NK-92 (cell line): ENCODE results near the gene DCLK2.

ENCODE experiments used
- DNase-seq: peaks from one replicate; lab custom pipeline; 2025; ENCODE audit not compliant: unreplicated experiment; lab: John Stamatoyannopoulos, UW

Gene DCLK2

DNA sequence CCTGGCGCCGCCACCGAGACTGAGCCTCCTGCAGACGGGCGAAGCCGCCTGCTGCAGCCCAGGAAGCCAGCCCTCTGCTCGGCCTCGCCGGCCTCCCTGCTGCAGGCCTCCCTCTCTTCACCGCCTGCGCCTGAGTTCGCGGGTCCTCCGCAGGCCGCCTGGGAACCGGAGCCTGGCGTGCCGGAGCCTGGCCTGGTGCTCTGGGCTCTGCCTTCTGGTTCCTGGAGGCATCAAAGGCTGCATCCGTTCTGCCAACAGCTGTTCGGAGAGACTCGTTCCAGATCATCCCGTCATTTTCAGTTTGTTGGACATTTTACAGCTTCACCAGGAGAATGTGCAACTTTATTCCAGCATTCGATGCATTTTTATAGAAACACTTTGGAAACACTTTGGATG, 178.0 kb downstream of the DCLK2 start:
- no peak for DNase-seq

GRCh38 chr4:150256841-150257730, 178.8 kb downstream of the DCLK2 start:
- no peak for DNase-seq

- no peak for DNase-seq
Observed at GRCh38 chr4:150258569-150258968, 180.3 kb downstream of the DCLK2 start.

DNA sequence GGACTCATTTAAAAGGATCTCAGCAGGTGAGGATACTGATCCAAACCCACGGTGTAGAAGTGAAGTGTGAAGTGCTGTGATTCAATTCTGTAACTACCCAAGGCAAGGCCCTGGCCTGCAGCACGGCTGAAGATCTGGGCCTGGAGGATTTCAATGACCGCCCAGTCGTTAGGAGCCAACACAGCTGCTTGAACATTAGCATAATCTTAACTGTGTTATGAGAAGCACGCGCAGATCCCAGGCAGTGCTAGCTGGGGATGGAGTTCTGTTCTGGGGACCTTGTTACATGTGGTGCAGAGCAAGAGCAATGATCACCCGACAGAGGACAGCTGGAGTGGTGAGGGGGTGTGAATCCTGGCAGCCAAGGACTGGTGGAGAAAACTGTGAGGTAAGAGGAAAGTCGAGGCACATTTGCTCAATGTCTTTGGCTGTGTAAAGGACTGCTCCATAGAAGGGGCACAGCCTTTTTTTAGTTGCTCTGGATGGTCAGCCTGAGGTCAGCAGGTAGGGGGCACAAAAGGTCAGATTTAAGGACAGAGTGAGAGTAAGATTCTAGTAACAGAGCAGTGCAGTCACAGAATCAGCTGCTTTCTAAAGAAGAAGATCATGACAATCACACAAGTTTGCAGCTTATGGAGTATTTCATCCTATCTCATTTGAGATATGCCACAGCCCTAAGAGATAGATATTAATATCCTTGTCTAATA, 181.8 kb downstream of the DCLK2 start:
- no peak for DNase-seq

DNA sequence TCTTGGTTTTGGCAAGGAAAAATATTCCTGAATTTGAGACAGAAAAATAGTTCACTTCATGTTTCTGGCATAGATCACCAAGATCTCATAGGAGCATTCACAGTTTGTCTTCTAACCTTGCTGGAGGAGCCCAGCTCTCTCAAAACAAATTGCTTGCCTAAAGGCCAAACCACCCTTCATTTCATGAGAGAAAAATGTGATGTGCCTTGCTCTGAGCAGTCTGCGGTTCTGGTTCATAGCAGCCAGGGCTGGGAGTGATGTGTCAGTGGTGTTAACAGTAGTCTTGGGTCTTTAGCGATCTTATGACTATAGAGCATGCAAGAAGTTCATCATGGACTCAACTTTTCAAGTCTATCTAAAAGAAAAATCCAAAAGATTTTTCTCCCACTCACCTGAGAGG, 183.3 kb downstream of the DCLK2 start:
- DNase-seq, result no peak

GRCh38 chr4:150262611-150263010, 184.4 kb downstream of the DCLK2 start:
- DNase-seq, result no peak

GRCh38 chr4:150264595-150265161, 186.4 kb downstream of the DCLK2 start:
- no peak for DNase-seq

- DNase-seq, result no peak
Observed at GRCh38 chr4:150265806-150266205, 187.6 kb downstream of the DCLK2 start.

DNA sequence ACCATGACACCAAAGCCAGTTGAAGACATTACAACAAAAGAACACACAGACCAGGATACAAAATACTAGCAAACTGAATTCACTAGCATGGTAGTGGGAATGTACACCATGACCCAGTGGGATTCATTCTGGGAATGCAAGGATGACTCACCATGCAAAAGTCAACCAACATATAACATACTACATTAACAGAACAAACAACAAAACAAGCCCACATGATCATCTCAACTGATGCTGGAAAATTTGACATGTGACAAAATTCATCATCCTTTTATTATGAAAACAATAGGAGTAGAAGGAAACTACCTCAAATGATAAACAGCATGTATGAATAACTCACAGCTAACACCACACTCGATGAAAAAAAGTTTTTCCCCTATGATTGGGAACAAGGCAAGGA, 190.2 kb downstream of the DCLK2 start:
- no peak for DNase-seq

DNA sequence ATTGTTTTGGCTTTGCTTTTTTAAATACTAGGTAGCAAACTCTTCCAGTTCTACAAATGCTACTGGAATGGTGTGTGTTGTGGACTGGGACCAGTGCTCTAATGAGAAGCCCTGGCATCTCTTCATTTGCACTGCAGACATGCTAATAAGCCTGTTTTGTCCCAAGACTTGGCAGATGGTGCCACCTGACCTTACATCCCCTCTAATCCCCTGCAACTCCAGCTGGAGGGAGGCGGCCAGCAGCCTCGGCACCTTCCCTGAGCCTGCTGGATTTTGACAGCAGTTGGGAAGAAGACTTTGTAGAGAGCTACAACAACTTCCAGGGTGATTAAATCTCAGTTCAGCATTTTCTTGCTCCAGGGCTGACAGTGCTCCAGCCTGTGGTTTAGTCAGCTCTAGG, 200.0 kb downstream of the DCLK2 start:
- DNase-seq, result no peak

DNA sequence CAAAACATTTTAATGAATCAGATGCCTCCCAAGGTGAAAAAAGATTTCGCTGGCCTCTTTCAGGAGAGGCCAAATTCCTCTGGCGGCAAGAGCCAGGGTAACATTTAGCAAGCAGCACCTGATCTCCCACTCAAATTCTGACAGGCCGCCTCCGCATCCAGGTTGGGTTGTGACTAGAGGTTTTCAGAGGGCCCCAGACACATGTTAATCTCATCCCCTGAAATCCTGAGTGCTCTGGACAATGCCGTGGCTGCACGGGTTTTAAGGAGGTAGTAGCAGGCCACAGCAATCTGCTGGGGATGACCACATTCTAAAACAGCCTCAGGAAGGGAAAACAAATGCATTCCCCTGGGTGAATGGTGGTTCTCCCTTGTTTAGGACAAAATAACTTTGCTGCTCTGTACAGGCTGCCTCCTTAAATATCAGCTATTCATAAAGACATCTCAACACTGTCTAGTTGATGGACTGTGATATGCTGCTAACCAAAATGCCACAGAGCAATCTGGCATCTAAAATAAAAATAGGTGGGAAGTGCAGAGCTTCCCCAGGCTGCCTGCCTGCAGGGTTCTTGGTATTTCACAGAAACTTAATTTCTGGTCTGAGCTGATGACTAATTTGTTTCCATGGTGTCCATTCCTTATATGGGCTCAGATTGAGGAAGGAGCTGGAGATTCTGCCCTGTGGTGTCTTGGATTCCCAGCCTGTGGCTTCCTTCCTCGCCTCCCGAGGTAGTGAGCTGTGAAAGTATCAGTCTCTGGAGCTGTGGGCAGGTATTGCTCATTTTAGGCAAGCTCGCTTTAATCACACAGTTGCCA, 202.0 kb downstream of the DCLK2 start:
- DNase-seq, result no peak

DNA sequence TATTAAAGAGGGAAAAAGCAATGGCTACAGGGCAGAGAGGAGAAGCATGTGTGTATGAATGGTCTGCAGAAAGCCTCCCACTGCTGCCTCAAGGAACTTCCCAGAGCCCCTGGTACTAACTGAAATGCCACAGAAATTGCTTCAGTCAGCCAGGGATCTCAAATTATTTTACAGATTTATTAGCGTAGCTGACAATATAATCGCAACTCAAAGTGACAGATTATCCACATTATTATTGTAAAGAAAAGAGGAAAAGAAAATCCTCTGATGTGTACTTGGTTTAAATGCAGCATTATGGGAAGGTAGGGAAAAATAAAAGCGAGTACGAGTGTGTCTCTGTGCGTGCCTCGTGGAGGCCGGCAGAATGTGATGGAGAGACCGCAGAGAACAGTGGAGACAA, 202.7 kb downstream of the DCLK2 start:
- DNase-seq, result no peak

DNA sequence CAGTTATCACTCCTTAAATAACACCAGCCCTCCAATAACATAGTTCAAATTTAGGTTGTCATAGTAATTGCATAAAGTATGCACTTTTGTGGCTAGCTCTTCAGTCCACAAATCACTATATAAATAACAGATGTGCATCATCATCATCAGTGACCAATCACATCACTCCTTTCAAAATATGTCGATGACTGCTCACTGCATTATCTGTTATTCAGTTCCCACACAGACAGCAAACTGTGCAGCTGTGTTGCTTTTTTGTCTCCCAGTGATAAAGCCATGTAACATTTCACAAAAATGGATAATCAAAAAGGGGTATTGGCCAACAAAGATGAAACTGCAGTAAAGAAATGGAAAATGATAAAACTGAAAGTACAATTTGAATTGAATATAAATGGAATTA, 205.4 kb downstream of the DCLK2 start:
- DNase-seq, result no peak

GRCh38 chr4:150286656-150287055, 208.4 kb downstream of the DCLK2 start:
- DNase-seq, result no peak

GRCh38 chr4:150289198-150289597, 211.0 kb downstream of the DCLK2 start:
- no peak for DNase-seq

DNA sequence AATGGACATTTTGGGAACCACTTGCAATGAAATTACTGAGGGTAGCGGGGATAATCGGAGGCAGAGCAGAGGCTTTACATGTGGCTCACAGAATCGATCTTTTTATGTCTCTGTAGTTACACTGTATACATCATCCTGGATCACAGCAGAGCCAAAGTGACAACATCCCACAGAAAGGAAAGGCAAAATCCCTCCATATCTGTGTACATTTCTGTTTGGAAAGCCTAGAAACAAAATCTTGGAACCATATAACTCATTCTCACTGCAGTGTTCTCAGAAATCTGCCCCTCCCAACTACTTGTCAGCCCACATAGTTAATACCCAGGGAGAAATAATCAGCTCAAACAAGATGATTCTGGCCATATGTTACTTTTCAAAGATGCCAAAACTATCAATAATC, 211.6 kb downstream of the DCLK2 start:
- DNase-seq, result no peak

DNA sequence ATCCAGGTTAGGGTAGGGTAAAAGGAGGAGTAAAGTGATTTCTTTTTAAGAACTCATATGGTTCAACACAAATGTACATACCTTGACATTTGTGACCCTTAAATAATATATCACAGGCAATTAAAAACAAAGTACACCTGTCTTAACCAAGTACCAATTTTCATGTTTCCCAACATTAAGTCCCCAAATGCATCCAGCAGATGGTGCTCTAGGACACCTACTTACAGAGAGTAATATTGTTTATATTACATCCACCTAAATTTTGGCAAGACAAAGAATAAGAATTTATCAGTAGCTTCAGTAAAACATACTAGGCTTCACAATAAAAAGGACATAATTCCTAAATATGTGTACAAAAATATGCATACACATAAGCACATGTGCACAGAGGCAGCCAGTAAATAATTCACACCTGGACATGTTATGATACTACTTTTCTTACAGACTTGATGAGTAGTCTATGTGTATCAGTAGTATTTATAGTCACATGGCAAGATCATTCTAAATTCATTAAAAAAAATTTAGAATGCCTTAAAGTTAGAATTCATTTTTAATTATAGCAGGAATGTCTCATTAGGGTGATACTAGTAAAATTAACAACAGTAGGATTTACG, 219.7 kb downstream of the DCLK2 start:
- DNase-seq, result no peak

GRCh38 chr4:150299816-150300215, 221.6 kb downstream of the DCLK2 start:
- DNase-seq, result no peak

- DNase-seq, result no peak
Observed at GRCh38 chr4:150302553-150302952, 224.3 kb downstream of the DCLK2 start.

GRCh38 chr4:150305995-150306394, 227.8 kb downstream of the DCLK2 start:
- no peak for DNase-seq

GRCh38 chr4:150306719-150307118, 228.5 kb downstream of the DCLK2 start:
- no peak for DNase-seq
